Measurements from ENCODE around the gene STEAP4. TPM values are rescaled to one million over a fixed set of nuclear protein-coding genes. Genes with fewer than 3 reads are reported as not detected.
"Not testable (repeated sequence)": the region's sequence is repeated elsewhere in the genome, so short reads cannot be mapped to it uniquely, and the experiment has no call there.

Gene STEAP4
- polyA plus RNA-seq, 1 of the 3 experiments (the other 2 are of a cell fraction): not detected

DNA sequence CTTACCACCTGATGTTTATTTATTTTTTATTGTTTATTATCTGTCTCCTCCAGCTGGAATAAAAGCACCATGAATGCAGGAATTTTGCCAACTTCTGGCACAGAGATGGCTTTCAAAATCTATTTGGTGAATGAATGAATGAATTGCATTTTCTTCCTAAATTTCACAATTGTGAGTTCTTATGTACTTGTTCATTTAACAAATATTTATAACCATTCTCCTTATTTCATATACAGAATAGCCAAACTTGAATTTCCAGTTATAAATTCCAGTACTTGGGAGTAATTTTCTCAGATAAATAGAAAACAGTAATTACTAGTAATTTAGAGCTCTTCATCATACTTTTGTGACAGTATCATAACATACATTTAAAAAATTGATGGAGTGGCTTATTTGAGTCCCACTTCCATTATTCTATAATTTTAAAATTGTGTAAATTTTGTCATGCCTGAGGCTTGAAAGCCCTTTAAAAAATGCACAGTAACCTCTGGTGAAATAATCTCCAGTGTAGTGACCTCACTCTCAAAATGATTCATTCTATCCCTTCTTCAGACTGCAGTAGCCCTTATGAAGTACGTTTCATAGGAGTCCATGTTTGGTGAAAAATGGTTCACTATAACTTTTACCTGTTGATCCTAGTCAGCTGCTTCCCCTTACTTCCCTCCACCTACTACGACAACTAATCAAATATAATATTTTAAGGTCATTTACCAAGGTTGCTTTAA lies 46.9 kb downstream of the STEAP4 start:
- H3K36me3 ChIP-seq (replicated peaks in 1 of 2; ENCODE audit: control insufficient read depth in 1 of 2, insufficient read depth in 2 of 2, low read length in 1 of 2): no peaks in the 10 kb centered on the region
- no peaks in the 10 kb centered on the region for H3K79me2 ChIP-seq (ENCODE audit: insufficient read depth)
- no peak for DNase-seq
- H3F3A ChIP-seq (replicated peaks; ENCODE audit: insufficient read depth): no peaks in the 10 kb centered on the region
- TF ChIP-seq, protein P1, sequence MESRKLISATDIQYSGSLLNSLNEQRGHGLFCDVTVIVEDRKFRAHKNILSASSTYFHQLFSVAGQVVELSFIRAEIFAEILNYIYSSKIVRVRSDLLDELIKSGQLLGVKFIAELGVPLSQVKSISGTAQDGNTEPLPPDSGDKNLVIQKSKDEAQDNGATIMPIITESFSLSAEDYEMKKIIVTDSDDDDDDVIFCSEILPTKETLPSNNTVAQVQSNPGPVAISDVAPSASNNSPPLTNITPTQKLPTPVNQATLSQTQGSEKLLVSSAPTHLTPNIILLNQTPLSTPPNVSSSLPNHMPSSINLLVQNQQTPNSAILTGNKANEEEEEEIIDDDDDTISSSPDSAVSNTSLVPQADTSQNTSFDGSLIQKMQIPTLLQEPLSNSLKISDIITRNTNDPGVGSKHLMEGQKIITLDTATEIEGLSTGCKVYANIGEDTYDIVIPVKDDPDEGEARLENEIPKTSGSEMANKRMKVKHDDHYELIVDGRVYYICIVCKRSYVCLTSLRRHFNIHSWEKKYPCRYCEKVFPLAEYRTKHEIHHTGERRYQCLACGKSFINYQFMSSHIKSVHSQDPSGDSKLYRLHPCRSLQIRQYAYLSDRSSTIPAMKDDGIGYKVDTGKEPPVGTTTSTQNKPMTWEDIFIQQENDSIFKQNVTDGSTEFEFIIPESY (IDR thresholded peaks at IDR 0.05; ENCODE audit: borderline replicate concordance, low read depth): no peak
- TF ChIP-seq, protein P2, sequence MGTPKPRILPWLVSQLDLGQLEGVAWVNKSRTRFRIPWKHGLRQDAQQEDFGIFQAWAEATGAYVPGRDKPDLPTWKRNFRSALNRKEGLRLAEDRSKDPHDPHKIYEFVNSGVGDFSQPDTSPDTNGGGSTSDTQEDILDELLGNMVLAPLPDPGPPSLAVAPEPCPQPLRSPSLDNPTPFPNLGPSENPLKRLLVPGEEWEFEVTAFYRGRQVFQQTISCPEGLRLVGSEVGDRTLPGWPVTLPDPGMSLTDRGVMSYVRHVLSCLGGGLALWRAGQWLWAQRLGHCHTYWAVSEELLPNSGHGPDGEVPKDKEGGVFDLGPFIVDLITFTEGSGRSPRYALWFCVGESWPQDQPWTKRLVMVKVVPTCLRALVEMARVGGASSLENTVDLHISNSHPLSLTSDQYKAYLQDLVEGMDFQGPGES (IDR thresholded peaks at IDR 0.05; ENCODE audit: low read depth, low read length): no peak
- TF ChIP-seq RCOR1 (IDR thresholded peaks at IDR 0.05; ENCODE audit: low read length): no peak
- no peak for TF ChIP-seq FOXM1 (IDR thresholded peaks at IDR 0.05; ENCODE audit: low read depth)
- no peak for TF ChIP-seq FOXJ3 (CRISPR knock-in tag; IDR thresholded peaks at IDR 0.05)
- no peak for TF ChIP-seq POLR2AphosphoS5 (IDR thresholded peaks at IDR 0.05; ENCODE audit: low read depth, low read length)
- TF ChIP-seq MXI1 (IDR thresholded peaks at IDR 0.05; ENCODE audit: low read depth, low read length): no peak
- TF ChIP-seq YY1 (IDR thresholded peaks at IDR 0.05; ENCODE audit: low read depth): no peak
- TF ChIP-seq, protein P3, sequence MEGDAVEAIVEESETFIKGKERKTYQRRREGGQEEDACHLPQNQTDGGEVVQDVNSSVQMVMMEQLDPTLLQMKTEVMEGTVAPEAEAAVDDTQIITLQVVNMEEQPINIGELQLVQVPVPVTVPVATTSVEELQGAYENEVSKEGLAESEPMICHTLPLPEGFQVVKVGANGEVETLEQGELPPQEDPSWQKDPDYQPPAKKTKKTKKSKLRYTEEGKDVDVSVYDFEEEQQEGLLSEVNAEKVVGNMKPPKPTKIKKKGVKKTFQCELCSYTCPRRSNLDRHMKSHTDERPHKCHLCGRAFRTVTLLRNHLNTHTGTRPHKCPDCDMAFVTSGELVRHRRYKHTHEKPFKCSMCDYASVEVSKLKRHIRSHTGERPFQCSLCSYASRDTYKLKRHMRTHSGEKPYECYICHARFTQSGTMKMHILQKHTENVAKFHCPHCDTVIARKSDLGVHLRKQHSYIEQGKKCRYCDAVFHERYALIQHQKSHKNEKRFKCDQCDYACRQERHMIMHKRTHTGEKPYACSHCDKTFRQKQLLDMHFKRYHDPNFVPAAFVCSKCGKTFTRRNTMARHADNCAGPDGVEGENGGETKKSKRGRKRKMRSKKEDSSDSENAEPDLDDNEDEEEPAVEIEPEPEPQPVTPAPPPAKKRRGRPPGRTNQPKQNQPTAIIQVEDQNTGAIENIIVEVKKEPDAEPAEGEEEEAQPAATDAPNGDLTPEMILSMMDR (IDR thresholded peaks at IDR 0.05): no peak
- TF ChIP-seq, protein P4, sequence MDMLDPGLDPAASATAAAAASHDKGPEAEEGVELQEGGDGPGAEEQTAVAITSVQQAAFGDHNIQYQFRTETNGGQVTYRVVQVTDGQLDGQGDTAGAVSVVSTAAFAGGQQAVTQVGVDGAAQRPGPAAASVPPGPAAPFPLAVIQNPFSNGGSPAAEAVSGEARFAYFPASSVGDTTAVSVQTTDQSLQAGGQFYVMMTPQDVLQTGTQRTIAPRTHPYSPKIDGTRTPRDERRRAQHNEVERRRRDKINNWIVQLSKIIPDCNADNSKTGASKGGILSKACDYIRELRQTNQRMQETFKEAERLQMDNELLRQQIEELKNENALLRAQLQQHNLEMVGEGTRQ (IDR thresholded peaks at IDR 0.05; ENCODE audit: borderline replicate concordance, low read depth, low read length): no peak
- TF ChIP-seq RFX5 (IDR thresholded peaks at IDR 0.05; ENCODE audit: low read length): no peak
- no peak for TF ChIP-seq TEAD4 (IDR thresholded peaks at IDR 0.05; ENCODE audit: borderline replicate concordance, insufficient read depth)
- no peak for TF ChIP-seq TAF1 (IDR thresholded peaks at IDR 0.05; ENCODE audit: borderline replicate concordance, low read depth, low read length)
- TF ChIP-seq, protein P5, sequence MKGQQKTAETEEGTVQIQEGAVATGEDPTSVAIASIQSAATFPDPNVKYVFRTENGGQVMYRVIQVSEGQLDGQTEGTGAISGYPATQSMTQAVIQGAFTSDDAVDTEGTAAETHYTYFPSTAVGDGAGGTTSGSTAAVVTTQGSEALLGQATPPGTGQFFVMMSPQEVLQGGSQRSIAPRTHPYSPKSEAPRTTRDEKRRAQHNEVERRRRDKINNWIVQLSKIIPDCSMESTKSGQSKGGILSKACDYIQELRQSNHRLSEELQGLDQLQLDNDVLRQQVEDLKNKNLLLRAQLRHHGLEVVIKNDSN (IDR thresholded peaks at IDR 0.05; ENCODE audit: borderline replicate concordance, low read depth): no peak
- no peak for TF ChIP-seq EP300 (IDR thresholded peaks at IDR 0.05; ENCODE audit: borderline replicate concordance in 1 of 2, low read depth in 1 of 2, low read length in 1 of 2)
- TF ChIP-seq NRF1 (IDR thresholded peaks at IDR 0.05; ENCODE audit: low read depth, low read length): no peak
- no peak for TF ChIP-seq GATA2 (CRISPR knock-in tag; IDR thresholded peaks at IDR 0.05)
- no peak for TF ChIP-seq GABPA (IDR thresholded peaks at IDR 0.05; ENCODE audit: low read depth)
- TF ChIP-seq SIN3A (IDR thresholded peaks at IDR 0.05; ENCODE audit: borderline replicate concordance, low read depth, low read length): no peak
- TF ChIP-seq, protein P6, sequence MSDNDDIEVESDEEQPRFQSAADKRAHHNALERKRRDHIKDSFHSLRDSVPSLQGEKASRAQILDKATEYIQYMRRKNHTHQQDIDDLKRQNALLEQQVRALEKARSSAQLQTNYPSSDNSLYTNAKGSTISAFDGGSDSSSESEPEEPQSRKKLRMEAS (IDR thresholded peaks at IDR 0.05; ENCODE audit: low read depth): no peak
- 21% methylated on average over 2 of the region's 2 CpGs for WGBS (ENCODE audit: low lambda C conversion rate)
- H3K4me1 ChIP-seq (ENCODE audit: control insufficient read depth in 1 of 2, insufficient read depth in 2 of 2, low read depth in 1 of 2, low read length in 1 of 2): no peaks in the 10 kb centered on the region; a peak in 1 of 4 replicates
- H3K27me3 ChIP-seq (ENCODE audit: insufficient read depth): no peaks in the 10 kb centered on the region
- H2AFZ ChIP-seq (ENCODE audit: low read depth): no peak overlapping the region
- ChIA-PET CTCF (interaction anchor here (1.0 to 1.8 kb wide), 4 partner anchors 9 to 98 kb away, joined by 3 to 8 read pairs (median 4); no protein-coding TSS in a partner anchor), POLR2A (no interaction called here)
- no peaks in the 10 kb centered on the region for H4K20me1 ChIP-seq (ENCODE audit: insufficient read depth)
- no peak overlapping the region for H3K4me2 ChIP-seq
- H3K27ac ChIP-seq (ENCODE audit: low read depth in 2 of 2, low read length in 1 of 2): no peak overlapping the region
- H3K9me3 ChIP-seq: no peaks in the 10 kb centered on the region
- no peak overlapping the region for H3K4me3 ChIP-seq (ENCODE audit: low read depth in 2 of 2, low read length in 1 of 2)
- H3K9me2 ChIP-seq: no peaks in the 10 kb centered on the region
- H3K9ac ChIP-seq: no peak overlapping the region

DNA sequence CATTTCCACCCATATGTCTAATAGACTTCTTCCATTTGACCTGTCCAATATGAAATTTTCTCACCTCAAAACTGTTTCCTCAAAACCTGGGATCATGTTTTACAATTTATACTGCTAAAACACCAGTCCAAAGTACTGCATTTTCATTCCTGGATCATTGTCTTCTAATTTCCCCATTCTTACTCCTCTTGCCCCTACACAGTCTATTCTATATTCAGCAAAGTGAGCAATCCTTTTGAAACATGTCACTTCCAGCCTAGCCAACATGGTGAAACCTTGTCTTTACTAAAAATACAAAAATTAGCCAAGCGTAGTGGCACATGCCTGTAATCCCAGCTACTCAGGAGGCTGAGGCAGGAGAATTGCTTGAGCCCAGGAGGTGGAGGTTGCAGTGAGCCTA lies 48.4 kb downstream of the STEAP4 start:
- H3K36me3 ChIP-seq (replicated peaks in 1 of 2; ENCODE audit: control insufficient read depth in 1 of 2, insufficient read depth in 2 of 2, low read length in 1 of 2); CTCF ChIA-PET; H3K9me2 ChIP-seq; H3K9ac ChIP-seq; DNase-seq; H3K4me3 ChIP-seq (ENCODE audit: low read depth in 2 of 2, low read length in 1 of 2); H3K27ac ChIP-seq (ENCODE audit: low read depth in 2 of 2, low read length in 1 of 2); H3K9me3 ChIP-seq; H2AFZ ChIP-seq (ENCODE audit: low read depth); H4K20me1 ChIP-seq (ENCODE audit: insufficient read depth); H3K4me2 ChIP-seq; H3F3A ChIP-seq (replicated peaks; ENCODE audit: insufficient read depth); POLR2A ChIA-PET; H3K79me2 ChIP-seq (ENCODE audit: insufficient read depth); H3K4me1 ChIP-seq (ENCODE audit: control insufficient read depth in 1 of 2, insufficient read depth in 2 of 2, low read depth in 1 of 2, low read length in 1 of 2); H3K27me3 ChIP-seq (ENCODE audit: insufficient read depth): not testable (repeated sequence)
- 38% methylated on average over 1 of the region's 1 CpG for WGBS (ENCODE audit: low lambda C conversion rate)
